Neutrophil (primary cell): ENCODE results near the gene PSMB3.

Experiments
- H3K27ac ChIP-seq: fragments of 200-600 bp; sonication (generic); 2 replicates; pipeline ENCODE4 v1.5.1; 2016; ENCODE audit warnings: mild to moderate bottlenecking, moderate library complexity
- H3K27me3 ChIP-seq: fragments of 200-600 bp; sonication (generic); 2 replicates; pipeline ENCODE4 v1.6.0; 2016; ENCODE audit warnings: mild to moderate bottlenecking
- H3K36me3 ChIP-seq: fragments of 200-600 bp; sonication (generic); 2 replicates; pipeline ENCODE4 v1.5.1; 2017
- H3K4me1 ChIP-seq, 2 experiments: fragments of 200-600 bp in 1 of 2; sonication (generic) in 1 of 2; 1 replicate in 1 of 2; 2 replicates in 1 of 2; pipeline versions ENCODE4 v1.5.1 to v1.6.1; 2013 to 2016; ENCODE audit warnings: low read depth in 1 of 2, low read length in 1 of 2, mild to moderate bottlenecking in 1 of 2, moderate library complexity in 1 of 2; ENCODE audit not compliant: control insufficient read depth in 1 of 2, insufficient read depth in 1 of 2
- H3K4me3 ChIP-seq, 2 experiments: fragments of 200-600 bp in 1 of 2; sonication (generic) in 1 of 2; 1 replicate in 1 of 2; 2 replicates in 1 of 2; pipeline ENCODE4 v1.5.1; 2013 to 2016; ENCODE audit warnings: low read depth in 1 of 2, low read length in 1 of 2, mild to moderate bottlenecking in 1 of 2, moderate library complexity in 1 of 2
- H3K9me3 ChIP-seq: fragments of 200-600 bp; sonication (generic); 2 replicates; pipeline ENCODE4 v1.5.1; 2016
- TF ChIP-seq, protein P1 (sequence below): fragments of 200-600 bp; sonication (generic); IDR thresholded peaks from 2 replicates; pipeline ENCODE4 v1.5.1; 2016; ENCODE audit warnings: antibody characterized with exemption

Gene PSMB3

DNA sequence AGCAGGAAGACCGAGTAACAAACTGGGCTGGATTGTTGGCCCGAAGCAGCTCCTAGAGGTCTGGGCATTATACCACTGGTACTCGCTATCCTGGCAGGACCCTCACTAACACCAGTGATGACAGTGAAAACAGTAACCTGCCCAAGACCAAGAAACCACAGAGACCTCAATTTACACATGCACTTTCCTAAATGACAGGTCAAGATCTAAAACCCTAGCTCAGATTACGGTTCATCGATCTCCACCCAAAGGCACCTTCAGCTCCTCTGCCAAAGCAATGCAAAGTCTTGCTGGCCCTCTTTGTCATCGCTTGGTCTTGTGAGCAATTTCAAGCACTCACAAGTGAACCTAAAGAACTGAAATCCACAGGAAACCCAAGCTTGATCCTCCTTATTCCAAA is 45.3 kb downstream of the PSMB3 start:
- peaks cover 18% of the 10 kb centered on the region for H3K36me3 ChIP-seq
- TF ChIP-seq, protein P1, sequence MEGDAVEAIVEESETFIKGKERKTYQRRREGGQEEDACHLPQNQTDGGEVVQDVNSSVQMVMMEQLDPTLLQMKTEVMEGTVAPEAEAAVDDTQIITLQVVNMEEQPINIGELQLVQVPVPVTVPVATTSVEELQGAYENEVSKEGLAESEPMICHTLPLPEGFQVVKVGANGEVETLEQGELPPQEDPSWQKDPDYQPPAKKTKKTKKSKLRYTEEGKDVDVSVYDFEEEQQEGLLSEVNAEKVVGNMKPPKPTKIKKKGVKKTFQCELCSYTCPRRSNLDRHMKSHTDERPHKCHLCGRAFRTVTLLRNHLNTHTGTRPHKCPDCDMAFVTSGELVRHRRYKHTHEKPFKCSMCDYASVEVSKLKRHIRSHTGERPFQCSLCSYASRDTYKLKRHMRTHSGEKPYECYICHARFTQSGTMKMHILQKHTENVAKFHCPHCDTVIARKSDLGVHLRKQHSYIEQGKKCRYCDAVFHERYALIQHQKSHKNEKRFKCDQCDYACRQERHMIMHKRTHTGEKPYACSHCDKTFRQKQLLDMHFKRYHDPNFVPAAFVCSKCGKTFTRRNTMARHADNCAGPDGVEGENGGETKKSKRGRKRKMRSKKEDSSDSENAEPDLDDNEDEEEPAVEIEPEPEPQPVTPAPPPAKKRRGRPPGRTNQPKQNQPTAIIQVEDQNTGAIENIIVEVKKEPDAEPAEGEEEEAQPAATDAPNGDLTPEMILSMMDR: no peak
- H3K4me3 ChIP-seq: no peak overlapping the region
- H3K4me1 ChIP-seq: peaks cover 27% of the 10 kb centered on the region in 2 experiments
- H3K9me3 ChIP-seq: no peaks in the 10 kb centered on the region
- peak overlapping the region; percentile 99 for H3K27ac ChIP-seq
- H3K27me3 ChIP-seq: no peaks in the 10 kb centered on the region

DNA sequence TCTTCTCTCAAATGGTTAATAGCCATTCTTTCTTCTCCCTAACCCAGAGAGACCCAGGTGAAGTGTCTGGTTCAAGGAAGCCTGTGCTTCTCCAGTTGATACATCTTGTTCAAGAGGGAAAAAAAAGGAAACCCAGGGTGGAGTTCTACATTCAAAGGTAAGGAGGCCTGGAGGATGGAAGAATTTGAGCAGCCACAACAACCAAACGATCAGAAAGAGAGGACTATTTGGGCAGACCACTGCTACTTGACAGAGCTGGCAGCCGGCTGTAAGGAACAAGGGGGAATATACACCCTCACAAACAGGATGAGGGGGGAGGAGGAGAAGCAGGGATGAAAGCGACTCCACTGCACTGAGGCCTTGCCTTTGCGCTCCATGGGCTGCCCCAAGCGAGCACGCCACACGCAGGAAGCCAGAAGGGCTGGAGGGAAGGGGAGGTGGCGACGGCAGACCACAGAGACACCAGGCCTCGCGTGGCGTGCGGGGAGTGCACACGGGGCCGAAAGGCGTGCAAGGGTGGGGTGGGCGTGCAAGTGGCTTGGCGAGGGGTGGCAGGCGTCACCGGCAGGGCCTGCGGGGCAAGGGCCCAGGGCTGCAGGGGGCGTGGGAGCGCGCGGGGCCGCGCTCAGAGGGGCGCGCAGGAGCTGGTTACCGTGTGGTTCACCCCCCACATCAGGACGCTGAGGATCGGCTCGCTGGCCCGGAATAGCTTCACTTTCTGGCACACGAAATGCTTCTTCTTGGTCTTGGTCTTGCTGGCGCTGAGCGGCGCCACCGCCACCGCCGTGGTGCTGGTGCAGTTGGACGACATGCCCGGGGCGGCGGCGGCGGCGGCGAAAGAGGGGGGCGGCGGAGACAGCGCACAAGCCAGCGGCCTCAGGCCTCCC is 46.3 kb downstream of the PSMB3 start:
- TF ChIP-seq, protein P1: no peak
- no peaks in the 10 kb centered on the region for H3K9me3 ChIP-seq
- peak overlapping the region; percentile 87 to 98 for H3K4me3 ChIP-seq
- H3K27ac ChIP-seq: peak overlapping the region; percentile 99
- H3K36me3 ChIP-seq: peaks cover 27% of the 10 kb centered on the region
- H3K27me3 ChIP-seq: no peaks in the 10 kb centered on the region
- H3K4me1 ChIP-seq: peaks cover 27% of the 10 kb centered on the region in 2 experiments

DNA sequence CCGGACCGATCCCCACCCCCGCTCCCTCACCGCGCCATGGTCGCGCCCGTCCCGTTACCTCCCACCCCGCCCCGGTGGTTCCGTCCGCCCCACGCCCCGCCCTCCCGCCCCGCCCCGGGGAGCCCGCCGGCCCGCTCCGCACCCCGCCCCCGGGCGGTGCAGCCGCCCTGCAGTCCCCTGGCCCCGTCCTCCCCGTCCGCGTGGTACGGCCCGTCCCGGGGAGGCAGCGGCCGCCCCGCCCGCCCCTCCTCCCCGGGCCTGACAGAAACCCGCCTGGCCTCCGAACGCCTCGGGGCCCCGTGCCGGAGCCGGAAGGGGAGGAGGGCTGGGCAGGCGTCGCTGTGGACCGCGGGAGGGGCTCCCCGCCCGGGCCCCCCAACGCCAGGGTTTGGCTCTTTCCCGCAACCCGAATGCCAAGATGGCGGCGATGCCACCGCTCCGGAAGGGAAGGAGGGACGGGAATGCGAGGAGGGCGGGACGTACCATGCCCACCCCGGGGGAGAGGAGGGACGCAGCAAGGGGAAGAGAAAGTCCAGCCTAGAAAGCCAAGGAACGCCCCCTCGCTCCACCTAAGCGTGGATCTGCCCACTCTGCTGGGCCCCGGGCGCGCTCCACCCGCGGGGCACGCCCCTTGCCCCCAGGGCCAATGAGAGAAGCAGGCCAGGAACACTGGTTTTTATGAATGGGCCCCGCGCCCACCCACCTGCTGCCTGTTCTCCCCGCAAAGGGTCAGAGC is 47.1 kb downstream of the PSMB3 start, which contains the start of gene PIP4K2B:
PIP4K2B (minus strand) TSS at position 56 of the 736 bp plus-strand sequence. CDS start 132 bp downstream, outside the sequence.
- peaks cover 35% of the 10 kb centered on the region for H3K36me3 ChIP-seq
- H3K27me3 ChIP-seq: no peaks in the 10 kb centered on the region
- TF ChIP-seq, protein P1: no peak
- H3K4me1 ChIP-seq: peaks cover 27% of the 10 kb centered on the region in 2 experiments
- peak within 1 kb of the TSS; percentile 87 to 98 for H3K4me3 ChIP-seq
- H3K27ac ChIP-seq: peak within 1 kb of the TSS; percentile 99
- no peaks in the 10 kb centered on the region for H3K9me3 ChIP-seq

DNA sequence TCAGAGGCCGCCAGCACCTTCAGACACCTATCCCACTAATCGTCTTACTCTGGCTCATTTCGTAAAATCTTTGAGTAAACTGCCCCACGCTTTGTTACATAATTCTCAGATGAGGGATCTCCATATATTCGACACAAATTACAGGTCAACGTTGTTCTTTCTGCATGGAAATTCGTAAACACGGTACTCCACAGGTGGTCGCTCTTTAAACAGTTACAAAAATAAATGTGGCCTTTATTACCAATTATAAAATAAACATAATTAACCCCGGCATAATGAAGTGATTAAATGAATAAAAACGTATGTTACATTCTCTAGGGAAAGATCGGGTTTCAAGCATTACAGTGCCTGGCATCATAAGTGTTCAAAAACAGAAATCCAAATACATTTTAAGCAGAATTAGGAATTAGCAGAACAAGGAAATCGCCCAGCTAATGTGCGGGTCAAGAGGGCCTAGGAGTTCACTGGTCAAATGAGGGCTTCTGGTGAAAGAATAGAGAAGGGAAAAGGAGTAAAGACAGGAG is 47.8 kb downstream of the PSMB3 start:
- TF ChIP-seq, protein P1: no peak
- H3K27ac ChIP-seq: peak overlapping the region; percentile 99

DNA sequence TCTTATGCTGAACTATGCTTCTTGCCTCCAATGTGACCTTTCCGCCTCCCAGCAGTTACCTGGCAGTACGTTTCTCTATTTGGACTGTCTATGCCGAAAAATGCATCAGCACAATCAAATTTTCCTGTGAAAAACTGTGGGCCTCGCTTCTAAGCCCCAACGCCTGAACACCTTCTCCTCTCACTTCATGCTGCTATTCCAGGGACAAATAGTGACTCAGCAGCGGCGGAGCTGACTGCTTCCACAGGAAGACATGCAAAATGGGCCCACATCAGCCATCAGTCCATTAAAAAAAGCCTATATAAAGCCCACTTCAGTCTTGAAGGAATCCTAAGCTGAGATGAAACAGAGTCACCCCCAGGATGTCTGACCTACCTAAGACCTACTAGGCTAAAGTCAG is 57.3 kb downstream of the PSMB3 start:
- peaks cover 100% of the 10 kb centered on the region for H3K36me3 ChIP-seq
- TF ChIP-seq, protein P1: no peak
- H3K4me1 ChIP-seq: no peaks in the 10 kb centered on the region
- no peak overlapping the region for H3K4me3 ChIP-seq
- no peaks in the 10 kb centered on the region for H3K9me3 ChIP-seq
- H3K27ac ChIP-seq: no peak overlapping the region
- H3K27me3 ChIP-seq: no peaks in the 10 kb centered on the region

More for the DNA sequence above, 47.8 kb downstream of the PSMB3 start:
- no peaks in the 10 kb centered on the region for H3K9me3 ChIP-seq
- H3K4me1 ChIP-seq: peaks cover 27% of the 10 kb centered on the region in 2 experiments
- no peaks in the 10 kb centered on the region for H3K27me3 ChIP-seq
- peaks cover 42% of the 10 kb centered on the region for H3K36me3 ChIP-seq
- peak overlapping the region; percentile 87 to 98 for H3K4me3 ChIP-seq
